PFSK-1 (cell line): ENCODE results near the gene ZFHX3.

Source experiments
- POLR2AphosphoS5 ChIP-seq: IDR thresholded peaks from 2 replicates; pipeline ENCODE4 v1.6.1; 2012; ENCODE audit warnings: low read depth, mild to moderate bottlenecking, control low read depth, low read length, moderate library complexity
- REST ChIP-seq, 2 experiments: IDR thresholded peaks; 2 replicates each; pipeline versions ENCODE4 v1.6.1 to v1.8.0; 2011 to 2012; ENCODE audit warnings: low read depth in 2 of 2, low read length in 2 of 2, control low read depth in 1 of 2, inconsistent platforms in 1 of 2, mild to moderate bottlenecking in 1 of 2, moderate library complexity in 1 of 2; ENCODE audit not compliant: insufficient read depth in 1 of 2
- TAF1 ChIP-seq: IDR thresholded peaks from 2 replicates; pipeline ENCODE4 v1.6.1; 2012; ENCODE audit warnings: low read length, control low read depth, borderline replicate concordance; ENCODE audit not compliant: insufficient read depth

- TF ChIP-seq TAF1 (no peak), REST (IDR thresholded peaks at IDR 0.05; ENCODE audit: insufficient read depth in 1 of 2, low read depth in 2 of 2, low read length in 2 of 2) (no peak), POLR2AphosphoS5 (no peak)
These were observed 31.5 kb downstream of the ZFHX3 start for GRCh38 chr16:73016488-73016830.
